ENCODE data around the gene PCARE. TPM values are rescaled to one million over a fixed set of nuclear protein-coding genes. Genes with fewer than 3 reads are reported as not detected.

The PCARE gene
- total RNA-seq: not detected

DNA sequence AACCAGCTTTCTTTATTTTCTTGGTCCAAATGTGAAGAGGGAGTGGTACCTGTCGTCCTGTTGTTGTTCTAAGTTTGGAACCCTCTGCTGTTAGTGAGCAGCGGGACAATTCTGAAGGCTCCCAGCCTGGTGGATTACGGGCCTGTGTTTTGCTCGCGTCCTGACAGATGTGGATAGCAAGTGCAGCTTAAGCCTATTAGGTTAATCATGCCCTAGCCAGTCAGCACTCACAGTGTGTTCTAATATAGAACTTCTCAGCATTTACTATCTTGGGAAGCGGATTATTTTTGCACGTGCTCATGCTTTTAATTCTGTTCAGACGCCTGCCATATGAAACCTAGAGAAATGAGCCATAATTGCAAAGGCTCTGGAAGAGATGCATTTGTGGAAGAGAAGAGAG lies at the start of gene PCARE:
TSS of gene PCARE (minus strand) at position 113 of the 400 bp plus-strand sequence. CDS start 262 bp downstream, outside the sequence.
- no peak for TF ChIP-seq POLR2A (IDR thresholded peaks at IDR 0.05)
- TF ChIP-seq, protein P1, sequence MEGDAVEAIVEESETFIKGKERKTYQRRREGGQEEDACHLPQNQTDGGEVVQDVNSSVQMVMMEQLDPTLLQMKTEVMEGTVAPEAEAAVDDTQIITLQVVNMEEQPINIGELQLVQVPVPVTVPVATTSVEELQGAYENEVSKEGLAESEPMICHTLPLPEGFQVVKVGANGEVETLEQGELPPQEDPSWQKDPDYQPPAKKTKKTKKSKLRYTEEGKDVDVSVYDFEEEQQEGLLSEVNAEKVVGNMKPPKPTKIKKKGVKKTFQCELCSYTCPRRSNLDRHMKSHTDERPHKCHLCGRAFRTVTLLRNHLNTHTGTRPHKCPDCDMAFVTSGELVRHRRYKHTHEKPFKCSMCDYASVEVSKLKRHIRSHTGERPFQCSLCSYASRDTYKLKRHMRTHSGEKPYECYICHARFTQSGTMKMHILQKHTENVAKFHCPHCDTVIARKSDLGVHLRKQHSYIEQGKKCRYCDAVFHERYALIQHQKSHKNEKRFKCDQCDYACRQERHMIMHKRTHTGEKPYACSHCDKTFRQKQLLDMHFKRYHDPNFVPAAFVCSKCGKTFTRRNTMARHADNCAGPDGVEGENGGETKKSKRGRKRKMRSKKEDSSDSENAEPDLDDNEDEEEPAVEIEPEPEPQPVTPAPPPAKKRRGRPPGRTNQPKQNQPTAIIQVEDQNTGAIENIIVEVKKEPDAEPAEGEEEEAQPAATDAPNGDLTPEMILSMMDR (IDR thresholded peaks at IDR 0.05): no peak
- Histone ChIP-seq H3K4me1 (no peaks in the 10 kb centered on the region), H3K9me3 (no peaks in the 10 kb centered on the region), H3K27ac (no peak within 1 kb of the TSS), H3K36me3 (no peaks in the 10 kb centered on the region), H3K27me3 (no peaks in the 10 kb centered on the region), H3K4me3 (no peak within 1 kb of the TSS)
- no peak for DNase-seq
- intact Hi-C loops (cut with DNase I; ENCODE audit: low total_unique reads): no loop called here

DNA sequence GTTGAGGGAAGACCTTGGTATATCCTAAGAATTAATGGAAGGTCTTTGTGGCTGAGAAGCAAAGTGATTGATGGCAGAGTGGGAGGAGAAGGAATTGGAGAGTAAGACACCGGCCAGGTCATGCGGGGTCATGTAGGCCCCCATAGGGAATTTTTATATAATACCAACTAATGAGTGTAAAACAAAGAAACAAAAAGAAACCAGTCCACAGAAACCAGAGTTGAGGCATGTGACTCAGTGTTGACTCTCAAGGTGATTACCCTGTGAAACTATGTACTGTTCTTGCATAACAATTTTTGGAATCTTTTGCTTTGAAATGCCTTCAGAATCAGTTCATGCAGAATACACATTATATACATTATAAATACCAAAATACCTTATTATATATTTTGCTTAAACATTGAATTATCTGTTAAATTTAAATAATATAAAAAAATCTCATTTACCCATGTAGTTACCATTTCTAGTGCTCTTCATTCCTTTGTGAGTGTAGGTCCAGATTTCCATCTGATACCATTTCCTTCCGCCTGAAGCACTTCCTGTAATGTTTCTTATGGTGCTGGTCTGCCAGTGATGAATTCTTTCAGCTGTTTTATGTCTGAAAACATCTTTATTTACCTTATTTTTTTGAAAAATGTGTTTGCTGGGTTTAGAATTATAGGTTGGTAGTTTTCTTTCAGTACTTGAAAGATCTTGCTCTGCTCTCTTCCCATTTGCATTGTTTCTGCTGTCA lies 49.5 kb upstream of the PCARE start:
- Histone ChIP-seq H3K36me3 (no peaks in the 10 kb centered on the region), H3K27ac (no peak overlapping the region), H3K4me3 (no peak overlapping the region), H3K9me3 (no peaks in the 10 kb centered on the region), H3K4me1 (no peaks in the 10 kb centered on the region), H3K27me3 (no peaks in the 10 kb centered on the region)
- no peak for DNase-seq
- TF ChIP-seq, protein P1 (IDR thresholded peaks at IDR 0.05): no peak
- no peak for TF ChIP-seq POLR2A (IDR thresholded peaks at IDR 0.05)
- intact Hi-C loops (cut with DNase I; ENCODE audit: low total_unique reads): no loop called here

DNA sequence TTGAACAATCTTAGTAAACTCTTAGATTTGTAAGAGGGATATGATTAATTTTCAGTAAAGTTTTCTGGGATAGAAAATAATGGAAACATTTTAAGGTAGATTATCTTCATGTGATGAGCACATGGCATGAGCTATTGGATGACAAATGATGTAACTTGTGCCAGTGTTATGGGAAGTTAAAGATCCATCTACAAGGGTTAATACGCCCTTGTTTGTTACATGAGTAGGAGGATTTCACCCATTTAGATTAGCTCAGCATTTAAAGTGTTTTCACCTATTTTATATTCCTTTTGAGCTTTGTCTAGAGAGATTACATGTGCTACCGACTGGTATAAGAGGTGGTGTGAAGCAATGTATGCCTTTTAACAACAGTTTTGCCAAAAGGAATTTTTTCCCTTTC lies 46.5 kb upstream of the PCARE start:
- no peaks in the 10 kb centered on the region for H3K27me3 ChIP-seq
- no peak overlapping the region for H3K27ac ChIP-seq
- H3K9me3 ChIP-seq: no peaks in the 10 kb centered on the region
- intact Hi-C loops (cut with DNase I; ENCODE audit: low total_unique reads): no loop called here
- no peak overlapping the region for H3K4me3 ChIP-seq
- no peaks in the 10 kb centered on the region for H3K36me3 ChIP-seq
- no peaks in the 10 kb centered on the region for H3K4me1 ChIP-seq
- no peak for TF ChIP-seq POLR2A (IDR thresholded peaks at IDR 0.05)
- TF ChIP-seq, protein P1 (IDR thresholded peaks at IDR 0.05): no peak
- no peak for DNase-seq

DNA sequence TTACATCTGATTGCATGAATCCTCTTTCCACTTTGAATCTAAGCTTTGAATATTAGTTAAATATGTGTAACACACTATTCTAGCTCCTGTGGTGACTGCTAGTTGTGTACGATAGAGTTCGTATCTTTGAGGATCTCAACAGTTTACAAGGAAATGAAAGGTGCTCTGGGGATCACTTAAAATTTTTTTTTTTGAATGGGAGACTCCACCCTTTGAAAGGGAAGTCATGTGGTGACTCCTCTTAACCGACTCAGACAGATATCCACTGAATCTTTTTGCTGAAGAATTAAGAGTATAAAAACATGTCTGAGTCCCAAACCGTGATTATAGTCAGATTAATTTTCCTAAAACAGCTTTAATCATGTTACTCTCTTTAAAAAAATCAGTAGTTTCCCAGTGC lies 44.9 kb upstream of the PCARE start:
- intact Hi-C loops (cut with DNase I; ENCODE audit: low total_unique reads): no loop called here
- Histone ChIP-seq H3K27me3 (no peaks in the 10 kb centered on the region), H3K4me1 (no peaks in the 10 kb centered on the region), H3K4me3 (no peak overlapping the region), H3K36me3 (no peaks in the 10 kb centered on the region), H3K27ac (no peak overlapping the region), H3K9me3 (no peaks in the 10 kb centered on the region)
- no peak for DNase-seq
- TF ChIP-seq POLR2A (IDR thresholded peaks at IDR 0.05): no peak
- TF ChIP-seq, protein P1 (IDR thresholded peaks at IDR 0.05): no peak

DNA sequence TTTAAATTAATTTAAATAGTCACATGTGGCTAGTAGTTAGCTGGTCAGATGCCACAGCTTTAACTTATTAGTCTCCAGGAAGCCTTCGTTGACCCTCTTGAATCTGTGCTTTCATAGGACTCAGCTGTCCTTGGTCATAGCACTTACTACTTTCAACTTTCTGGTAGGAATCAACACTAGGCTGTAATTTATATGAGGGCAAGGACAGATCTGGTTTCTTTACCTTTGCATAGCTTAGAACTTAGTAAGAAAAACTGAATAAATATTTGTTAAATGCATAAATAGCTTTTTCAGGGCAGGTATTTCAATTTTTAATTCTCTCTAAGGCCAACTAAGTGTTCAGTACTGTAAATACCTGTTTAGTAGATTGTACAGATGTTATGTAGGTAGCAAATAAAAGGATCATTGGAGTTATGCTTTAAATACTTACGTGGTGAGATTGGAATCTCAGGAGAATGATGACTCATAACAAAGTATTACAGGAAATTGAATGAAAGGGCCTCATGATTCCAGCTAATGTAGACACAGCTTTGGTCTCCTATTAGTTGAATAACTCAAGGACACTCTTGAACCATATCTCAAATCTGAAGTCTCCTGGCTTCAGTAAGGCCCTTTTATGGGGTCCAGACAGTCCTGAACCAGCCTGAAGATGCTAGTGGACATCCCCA lies 43.4 kb upstream of the PCARE start:
- Histone ChIP-seq H3K4me3 (no peak overlapping the region), H3K4me1 (no peaks in the 10 kb centered on the region), H3K36me3 (no peaks in the 10 kb centered on the region), H3K27me3 (no peaks in the 10 kb centered on the region), H3K27ac (no peak overlapping the region), H3K9me3 (no peaks in the 10 kb centered on the region)
- TF ChIP-seq, protein P1 (IDR thresholded peaks at IDR 0.05): no peak
- no peak for TF ChIP-seq POLR2A (IDR thresholded peaks at IDR 0.05)
- intact Hi-C loops (cut with DNase I; ENCODE audit: low total_unique reads): no loop called here
- no peak for DNase-seq
